ENCODE data around the gene STRIT1.

- TF ChIP-seq CTCF (IDR thresholded peaks at IDR 0.05) (no peak), POLR2A (IDR thresholded peaks at IDR 0.05) (no peak)
Measured at GRCh38 chr3:155307183-155307582, 13.7 kb upstream of the STRIT1 start.

Data from esophagus squamous epithelium (tissue), 4 donors.